Epithelial cell of esophagus (primary cell): Measurements from ENCODE around the gene OLIG1.

Experiments
- DNase-seq: peaks from one replicate; pipeline ENCODE4 v3.0.0; 2010; ENCODE audit warnings: low read depth
- H3K4me3 ChIP-seq: 2 replicates; pipeline ENCODE4 v1.5.1; 2011; ENCODE audit warnings: mild to moderate bottlenecking, low read length, control low read depth
- CTCF ChIP-seq: IDR thresholded peaks from 2 replicates; pipeline ENCODE4 v1.5.1; 2011; ENCODE audit warnings: low read depth, mild to moderate bottlenecking, low read length, control low read depth, inconsistent platforms; ENCODE audit not compliant: insufficient read depth; ENCODE audit errors: missing control alignments

Gene OLIG1

GRCh38 chr21:33115631-33116510 is 45.9 kb downstream of the OLIG1 start:
- DNase-seq: no peak
- H3K4me3 ChIP-seq: no peak overlapping the region
- no peak for TF ChIP-seq CTCF

- H3K4me3 ChIP-seq: no peak overlapping the region
- TF ChIP-seq CTCF: no peak
- DNase-seq: no peak
These were observed 46.7 kb downstream of the OLIG1 start for GRCh38 chr21:33116676-33117075.

- H3K4me3 ChIP-seq: no peak overlapping the region
- TF ChIP-seq CTCF: no peak
- no peak for DNase-seq
These were observed 47.4 kb downstream of the OLIG1 start for GRCh38 chr21:33117101-33117888.
